Renal cortical epithelial cell (primary cell): ENCODE measurements around the gene ZNF827. TPM values are rescaled to one million over a fixed set of nuclear protein-coding genes. Genes with fewer than 3 reads are reported as not detected.

Experiments used
- DNase-seq: peaks from one replicate; pipeline ENCODE4 v3.0.0-alpha.2; 2011; ENCODE audit warnings: low read depth
- total RNA-seq: library from RNA; depleted of rRNA; stranded (reverse); fragments of >200 nt; gene quantifications from 2 replicates; pipeline ENCODE4 v1.2.3, GENCODE V29; 2014

ZNF827 gene
- total RNA-seq, 1 donor from 2014 or later = 24.5 TPM

- no peak for DNase-seq
Observed at GRCh38 chr4:145935253-145936141, 3.1 kb downstream of the ZNF827 start.

GRCh38 chr4:145934434-145935047 is 4.1 kb downstream of the ZNF827 start:
- DNase-seq = no peak

- DNase-seq = peak; percentile 41
Observed at GRCh38 chr4:145933134-145933533, 5.5 kb downstream of the ZNF827 start.

- no peak for DNase-seq
Observed at GRCh38 chr4:145931403-145931802, 7.2 kb downstream of the ZNF827 start.

- DNase-seq = no peak
Observed at GRCh38 chr4:145930592-145930991, 8.0 kb downstream of the ZNF827 start.

- no peak for DNase-seq
Observed at GRCh38 chr4:145929415-145930178, 9.0 kb downstream of the ZNF827 start.

GRCh38 chr4:145928748-145929147 is 9.9 kb downstream of the ZNF827 start:
- DNase-seq = no peak

GRCh38 chr4:145927030-145927429 is 11.6 kb downstream of the ZNF827 start:
- no peak for DNase-seq

- DNase-seq = no peak
Observed at GRCh38 chr4:145921231-145921630, 17.4 kb downstream of the ZNF827 start.

- DNase-seq = peak; percentile 90
Observed at GRCh38 chr4:145920205-145920604, 18.4 kb downstream of the ZNF827 start.

GRCh38 chr4:145912376-145912775 is 26.2 kb downstream of the ZNF827 start:
- DNase-seq = peak; percentile 15

- DNase-seq = peak; percentile 68
Observed at GRCh38 chr4:145909773-145910172, 28.9 kb downstream of the ZNF827 start.

- DNase-seq = peak; percentile 89
Observed at GRCh38 chr4:145909281-145909715, 29.3 kb downstream of the ZNF827 start.

GRCh38 chr4:145907812-145908211 is 30.8 kb downstream of the ZNF827 start:
- DNase-seq = no peak

GRCh38 chr4:145907390-145907789 is 31.2 kb downstream of the ZNF827 start:
- no peak for DNase-seq

GRCh38 chr4:145904413-145905177 is 34.0 kb downstream of the ZNF827 start:
- no peak for DNase-seq

GRCh38 chr4:145902522-145902921 is 36.1 kb downstream of the ZNF827 start:
- DNase-seq = no peak

- DNase-seq = peak; percentile 80
Observed at GRCh38 chr4:145899886-145900460, 38.6 kb downstream of the ZNF827 start.

- DNase-seq = peak; percentile 15
Observed at GRCh38 chr4:145898926-145899531, 39.6 kb downstream of the ZNF827 start.

GRCh38 chr4:145898466-145898865 is 40.2 kb downstream of the ZNF827 start:
- DNase-seq = no peak

- DNase-seq = no peak
Observed at GRCh38 chr4:145895056-145895455, 43.6 kb downstream of the ZNF827 start.
